NCI-H2029 treated with DMSO at 0.1 percent for 48 hours (cell line): ENCODE results near the gene SLC25A21.
"Not testable (repeated sequence)": the region's sequence is repeated elsewhere in the genome, so short reads cannot be mapped to it uniquely, and the experiment has no call there.

ENCODE experiments used
- DNase-seq: peaks from one replicate; lab custom pipeline; 2025; lab: John Stamatoyannopoulos, UW

SLC25A21 gene

GRCh38 chr14:36986407-36986806 lies 186.0 kb downstream of the SLC25A21 start:
- DNase-seq: no peak

GRCh38 chr14:36981832-36982529 lies 190.4 kb downstream of the SLC25A21 start:
- DNase-seq: no peak

GRCh38 chr14:36980413-36980812 lies 192.0 kb downstream of the SLC25A21 start:
- not testable (repeated sequence) for DNase-seq

DNA sequence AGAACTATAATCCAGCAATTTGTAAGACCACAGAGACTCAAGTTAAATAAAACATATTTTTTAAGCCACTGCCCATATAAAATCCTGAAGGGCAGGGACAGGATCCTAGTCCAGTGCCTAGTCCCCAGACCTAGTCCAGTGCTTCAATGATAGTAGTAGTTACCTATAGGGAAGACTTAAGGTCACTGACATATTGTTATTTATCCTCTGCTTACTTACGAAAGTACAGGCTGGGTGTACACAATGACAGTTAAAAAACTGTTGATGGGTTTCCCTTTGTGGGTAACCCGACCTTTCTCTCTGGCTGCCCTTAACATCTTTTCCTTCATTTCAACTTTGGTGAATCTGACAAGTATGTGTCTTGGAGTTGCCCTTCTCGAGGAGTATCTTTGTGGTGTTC lies 192.5 kb downstream of the SLC25A21 start:
- DNase-seq: no peak

DNA sequence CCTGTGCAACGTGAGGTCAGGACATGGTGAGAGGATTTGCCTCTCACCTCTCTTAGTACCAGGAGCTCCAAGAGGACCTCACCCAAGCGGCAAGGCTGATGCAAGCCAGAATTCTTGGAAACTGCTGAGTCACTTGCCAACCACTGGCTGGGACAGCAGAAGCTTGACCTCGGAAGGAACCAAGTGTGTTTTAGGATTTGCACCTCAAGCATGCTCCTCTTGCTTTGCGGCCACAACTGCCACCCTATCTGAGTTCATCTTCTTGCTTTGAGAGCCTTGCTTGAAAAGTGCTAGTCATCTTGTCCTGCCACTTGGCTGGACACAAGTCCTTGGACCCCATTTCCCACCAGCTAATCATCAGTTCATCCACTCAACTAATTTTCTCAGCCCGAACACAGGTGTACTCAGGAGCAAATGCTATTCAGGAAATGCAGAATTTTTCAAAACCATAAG lies 195.8 kb downstream of the SLC25A21 start:
- no peak for DNase-seq

GRCh38 chr14:36975834-36976233 lies 196.6 kb downstream of the SLC25A21 start:
- DNase-seq: peak; percentile 66

- no peak for DNase-seq
Measured at GRCh38 chr14:36974985-36975384, 197.4 kb downstream of the SLC25A21 start.

DNA sequence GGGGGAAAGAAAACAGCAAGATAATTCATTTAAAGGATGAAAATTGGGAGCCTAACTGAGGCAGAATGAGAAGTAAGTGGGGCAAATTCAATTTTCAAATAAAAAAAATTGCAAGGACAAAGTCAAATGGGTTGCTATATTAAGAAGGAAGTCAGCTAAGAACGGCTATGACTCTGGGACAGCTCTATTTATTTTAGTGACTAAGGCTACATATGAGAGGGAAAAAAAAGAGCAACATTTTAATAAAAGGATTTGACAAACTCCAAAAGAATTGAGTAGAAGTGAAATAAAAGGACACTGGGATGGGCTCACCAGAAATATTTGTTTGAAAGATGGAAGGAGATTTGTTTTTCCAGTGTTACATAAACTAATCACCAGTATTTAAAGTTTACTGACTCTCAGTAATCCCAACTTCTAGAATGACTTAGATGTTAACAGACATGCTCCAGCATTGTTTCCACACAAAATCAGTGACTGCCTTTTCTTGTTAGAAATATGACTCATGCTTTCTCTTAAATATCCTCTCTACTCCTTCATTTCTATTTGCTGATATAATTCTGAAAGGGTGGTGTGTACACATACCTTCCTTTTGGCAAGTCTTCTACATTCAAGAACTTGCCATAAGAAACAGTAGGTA lies 198.5 kb downstream of the SLC25A21 start:
- no peak for DNase-seq

- no peak for DNase-seq
Measured at GRCh38 chr14:36971263-36971855, 201.0 kb downstream of the SLC25A21 start.

DNA sequence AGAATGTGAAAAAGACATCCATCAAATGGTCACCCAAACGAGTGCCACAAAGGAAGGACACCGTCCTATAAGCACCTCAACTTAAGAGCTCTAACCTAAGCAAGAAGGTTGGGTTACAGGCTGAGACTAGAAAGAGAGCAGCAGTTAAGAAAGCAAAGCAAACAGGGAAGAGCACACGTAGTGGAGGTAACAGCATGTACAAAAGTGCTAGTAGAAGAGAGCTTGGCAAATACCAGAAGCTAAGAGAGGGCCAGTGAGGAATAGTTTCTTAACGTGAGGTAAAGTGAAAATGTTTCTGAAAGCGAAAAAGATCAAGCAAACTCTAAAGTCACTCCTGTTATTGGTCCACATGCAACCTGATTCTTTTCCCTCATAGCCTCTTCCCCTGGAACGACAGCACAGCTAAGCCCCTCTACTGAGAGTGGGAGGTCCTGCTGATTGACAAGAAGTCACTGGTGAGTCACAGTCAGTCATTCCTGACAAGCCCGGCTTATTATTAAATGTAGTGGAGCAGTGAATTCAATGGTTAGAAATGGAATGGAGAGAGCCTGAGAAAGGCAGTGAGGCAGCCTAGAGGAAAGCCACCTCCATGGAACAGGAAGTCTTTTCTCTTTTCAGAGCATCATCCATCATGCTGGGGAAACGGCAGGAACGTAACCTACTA lies 204.4 kb downstream of the SLC25A21 start:
- DNase-seq: no peak

GRCh38 chr14:36955967-36956366 lies 216.4 kb downstream of the SLC25A21 start:
- DNase-seq: no peak

GRCh38 chr14:36955376-36955775 lies 217.0 kb downstream of the SLC25A21 start:
- no peak for DNase-seq

GRCh38 chr14:36952689-36953088 lies 219.7 kb downstream of the SLC25A21 start:
- no peak for DNase-seq

DNA sequence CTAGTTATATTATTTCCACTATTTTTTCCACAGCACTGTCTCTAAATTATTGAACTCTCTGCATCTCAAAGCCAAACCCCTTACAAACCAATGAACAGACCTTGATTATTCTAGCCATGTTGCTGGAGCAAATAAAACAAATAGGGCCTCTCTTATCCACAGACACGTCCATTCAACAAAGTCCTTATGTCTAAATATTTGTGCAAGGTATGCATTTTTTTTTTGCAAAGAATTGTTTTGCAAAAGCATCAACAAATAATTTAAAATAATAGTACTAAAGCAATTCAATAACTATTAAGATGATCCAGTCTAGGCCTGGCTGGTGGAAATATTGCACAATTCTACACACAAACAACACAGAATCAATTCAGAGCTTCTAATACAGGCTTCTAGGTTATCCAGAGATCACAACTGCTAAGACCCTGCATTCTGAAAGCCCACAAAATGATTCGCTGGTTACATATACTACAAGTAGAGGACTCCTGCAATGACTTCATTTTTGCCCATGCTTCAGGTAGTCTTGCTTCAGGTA lies 221.0 kb downstream of the SLC25A21 start:
- no peak for DNase-seq

DNA sequence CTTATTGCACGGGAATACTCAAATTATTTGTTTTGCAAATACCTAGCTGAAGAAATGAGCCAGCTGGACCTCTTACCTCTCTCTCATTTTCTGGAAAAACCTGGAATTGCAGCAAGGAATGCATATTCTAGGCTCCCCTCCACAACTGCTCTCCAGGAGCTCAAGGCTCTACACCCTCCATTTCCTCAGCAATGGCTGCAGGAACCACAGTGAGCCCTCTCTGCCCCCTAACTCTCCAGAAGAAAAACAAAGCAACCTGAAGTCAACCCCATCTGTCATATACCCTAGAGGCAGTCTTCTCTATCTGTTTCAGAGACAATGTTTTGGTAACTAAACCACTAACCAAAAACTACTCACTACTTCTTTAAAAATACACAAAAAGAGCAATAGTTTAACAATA lies 221.6 kb downstream of the SLC25A21 start:
- DNase-seq: no peak

- no peak for DNase-seq
Measured at GRCh38 chr14:36949371-36949770, 223.0 kb downstream of the SLC25A21 start.

GRCh38 chr14:36948157-36948859 lies 224.1 kb downstream of the SLC25A21 start:
- DNase-seq: no peak

DNA sequence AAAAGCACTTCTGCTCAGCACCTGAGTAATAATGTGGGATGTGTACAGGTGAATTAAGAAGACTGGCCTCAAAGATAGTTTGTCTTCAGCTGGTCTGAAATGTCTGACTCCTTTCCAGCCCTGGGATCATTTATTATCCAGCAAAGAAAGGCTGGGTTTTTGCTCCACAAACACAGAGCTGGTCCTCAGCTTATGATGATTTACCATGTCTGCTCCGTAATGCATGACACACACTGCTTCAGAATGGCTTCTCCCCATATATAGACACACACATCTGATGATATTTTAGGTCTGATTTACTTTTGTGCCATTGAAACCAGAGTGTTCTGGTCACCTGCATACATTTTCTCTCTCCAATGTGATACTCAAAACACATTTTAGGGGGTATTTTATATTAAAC lies 225.0 kb downstream of the SLC25A21 start:
- DNase-seq: no peak

DNA sequence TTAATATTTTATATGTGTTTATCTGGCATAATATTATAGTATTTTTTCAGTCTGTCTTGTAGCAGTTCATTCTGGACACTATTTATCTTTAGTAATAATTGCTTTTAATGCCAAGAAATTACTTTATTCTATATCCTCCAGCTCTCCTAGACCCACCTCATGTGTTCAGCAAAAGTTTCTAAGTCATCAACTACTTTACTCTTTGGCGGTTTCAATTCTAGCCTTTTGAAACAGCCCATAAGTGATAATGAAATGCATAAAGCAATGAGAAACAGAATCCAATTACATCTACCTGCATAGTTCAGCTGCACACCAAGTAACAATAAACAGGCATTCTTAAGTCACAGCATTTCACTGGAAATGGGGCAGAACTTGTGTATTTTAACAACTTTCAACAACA lies 225.5 kb downstream of the SLC25A21 start:
- DNase-seq: no peak

DNA sequence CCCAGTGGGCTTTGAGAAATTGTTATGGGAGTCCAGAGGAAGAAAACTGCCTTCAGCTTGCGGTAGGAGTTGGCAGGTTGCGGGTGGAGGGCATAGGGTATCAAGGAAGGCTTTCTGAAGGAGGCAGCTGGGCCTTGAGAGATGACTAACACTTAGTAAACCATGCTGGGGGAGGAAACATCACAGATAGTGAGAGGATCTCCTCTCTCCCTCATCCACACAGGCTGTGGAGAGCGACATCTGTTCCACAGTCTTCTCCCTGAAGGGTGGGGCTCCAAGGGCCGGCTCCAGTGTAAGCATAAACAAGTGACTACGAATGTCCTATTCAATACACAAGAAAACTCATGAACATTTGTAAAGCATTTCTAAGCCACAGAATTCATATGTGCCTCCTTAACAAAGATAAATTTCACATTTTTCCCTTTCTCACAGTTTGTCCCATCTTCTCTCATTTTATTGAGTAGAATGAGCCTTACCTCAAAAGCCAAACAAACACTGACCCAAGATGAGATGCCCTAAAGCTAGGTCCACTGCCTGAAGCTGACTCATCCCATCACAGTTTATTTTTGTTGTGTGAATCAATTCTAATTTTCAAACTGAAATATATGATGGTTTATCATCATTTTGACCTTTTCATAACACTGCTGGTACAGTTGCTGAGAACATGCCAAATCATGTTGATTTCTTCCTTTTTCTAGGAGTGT lies 227.9 kb downstream of the SLC25A21 start:
- DNase-seq: no peak

- no peak for DNase-seq
Measured at GRCh38 chr14:36942522-36943245, 229.7 kb downstream of the SLC25A21 start.
